Activated CD8-positive, alpha-beta T cell treated with anti-CD3 and anti-CD28 coated beads for 36 hours (primary cell): Measurements from ENCODE around the gene CXCR6. TPM values are rescaled to one million over a fixed set of nuclear protein-coding genes. Genes with fewer than 3 reads are reported as not detected.
A peak's percentile ranks its signal among the peaks of the same experiment; 100 is the strongest.
"Not testable (repeated sequence)": the region's sequence is repeated elsewhere in the genome, so short reads cannot be mapped to it uniquely, and the experiment has no call there.

Experiments used
- ATAC-seq: fragments of 200-7000 bp; cut with Tn5 transposase; one replicate; pipeline ENCODE4 v1.10.0; 2021; ENCODE audit warnings: mild to moderate bottlenecking, moderate library complexity
- CTCF ChIA-PET: fragments of 350-600 bp; sonication (Branson Sonifier 250); formaldehyde crosslinking; loops from one replicate; lab custom pipeline; 2021; ENCODE audit warnings: antibody characterized with exemption; lab: Charles Lee
- POLR2A ChIA-PET: fragments of 350-600 bp; sonication (Branson Sonifier 250); formaldehyde crosslinking; loops from one replicate; lab custom pipeline; 2021; ENCODE audit warnings: antibody characterized with exemption; lab: Charles Lee
- DNase-seq: peaks from one replicate; pipeline ENCODE4 v3.0.0-alpha.2; 2020
- H3K27ac Mint-ChIP-seq: one replicate; pipeline ENCODE4 v1.8.0; 2021; ENCODE audit warnings: mild to moderate bottlenecking, mixed read lengths
- H3K27me3 Mint-ChIP-seq: one replicate; pipeline ENCODE4 v1.8.0; 2021; ENCODE audit warnings: mixed read lengths
- H3K36me3 Mint-ChIP-seq: one replicate; pipeline ENCODE4 v1.8.0; 2021; ENCODE audit warnings: low read depth, mixed read lengths
- H3K4me1 Mint-ChIP-seq: one replicate; pipeline ENCODE4 v1.8.0; 2021; ENCODE audit warnings: low read depth, mixed read lengths
- H3K4me3 Mint-ChIP-seq: one replicate; pipeline ENCODE4 v1.8.0; 2021; ENCODE audit warnings: mild to moderate bottlenecking, moderate library complexity, mixed read lengths
- H3K9me3 Mint-ChIP-seq: one replicate; pipeline ENCODE4 v1.8.0; 2021; ENCODE audit warnings: mixed read lengths
- intact Hi-C: fragments of 100-400 bp; cut with micrococcal nuclease; formaldehyde crosslinking; loops from one replicate; pipeline ENCODE4 v1.10.0; 2022
- total RNA-seq, 2 experiments: library from RNA; stranded (reverse); gene quantifications; one replicate each; pipeline ENCODE4 v1.2.3, GENCODE V29; 2021
- TF ChIP-seq, protein P1 (sequence below): fragments of 200-600 bp; IDR thresholded peaks from one replicate; pipeline ENCODE4 v1.8.0; 2022; ENCODE audit warnings: antibody characterized with exemption, mild to moderate bottlenecking

CXCR6 gene
- total RNA-seq, 2 experiments from 2014 or later, result 3.2 to 3.4 TPM

DNA sequence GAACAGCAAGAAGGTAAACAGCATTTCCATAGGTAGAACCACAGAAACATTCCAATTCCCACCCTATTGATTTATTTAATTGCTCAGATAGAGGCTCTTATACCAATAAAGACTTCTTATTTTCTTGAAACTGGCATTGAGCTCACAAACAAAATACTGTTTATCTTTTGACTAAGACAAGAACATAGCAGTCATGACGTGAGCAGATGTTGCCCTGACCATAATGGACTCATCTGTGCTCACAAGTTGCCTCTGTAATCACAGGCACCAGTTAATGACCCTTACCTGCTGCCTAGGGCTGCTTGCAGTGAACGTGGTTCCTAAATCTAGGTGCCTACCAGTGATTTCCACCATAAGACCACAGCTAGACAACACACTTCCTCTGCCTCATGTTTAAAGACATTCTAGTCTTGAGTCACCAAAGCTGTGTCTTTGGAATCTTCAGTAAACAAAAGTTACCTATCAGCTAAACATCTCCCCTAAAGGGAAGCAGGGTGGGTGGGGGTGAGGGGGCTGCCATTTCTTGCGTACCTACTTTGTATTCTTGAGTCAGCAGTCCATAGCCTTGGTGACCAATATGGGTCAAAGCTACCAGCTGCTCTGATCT is 50.3 kb downstream of the CXCR6 start:
- POLR2A ChIA-PET, result interaction anchor here (0.6 to 7.3 kb wide), 8 partner anchors 11 to 54 kb away, joined by 3 to 61 read pairs (median 10); no protein-coding TSS in a partner anchor
- Mint-ChIP-seq H3K36me3 (peaks cover 30% of the 10 kb centered on the region), H3K4me3 (peak overlapping the region; percentile 57), H3K9me3 (no peaks in the 10 kb centered on the region), H3K4me1 (peaks cover 66% of the 10 kb centered on the region), H3K27me3 (no peaks in the 10 kb centered on the region), H3K27ac (peak overlapping the region; percentile 77)
- peak; percentile 60 for DNase-seq
- intact Hi-C loops, result loop anchor here (2.0 kb wide), 1 partner anchor 13 kb away; no protein-coding TSS in a partner anchor
- TF ChIP-seq, protein P1, sequence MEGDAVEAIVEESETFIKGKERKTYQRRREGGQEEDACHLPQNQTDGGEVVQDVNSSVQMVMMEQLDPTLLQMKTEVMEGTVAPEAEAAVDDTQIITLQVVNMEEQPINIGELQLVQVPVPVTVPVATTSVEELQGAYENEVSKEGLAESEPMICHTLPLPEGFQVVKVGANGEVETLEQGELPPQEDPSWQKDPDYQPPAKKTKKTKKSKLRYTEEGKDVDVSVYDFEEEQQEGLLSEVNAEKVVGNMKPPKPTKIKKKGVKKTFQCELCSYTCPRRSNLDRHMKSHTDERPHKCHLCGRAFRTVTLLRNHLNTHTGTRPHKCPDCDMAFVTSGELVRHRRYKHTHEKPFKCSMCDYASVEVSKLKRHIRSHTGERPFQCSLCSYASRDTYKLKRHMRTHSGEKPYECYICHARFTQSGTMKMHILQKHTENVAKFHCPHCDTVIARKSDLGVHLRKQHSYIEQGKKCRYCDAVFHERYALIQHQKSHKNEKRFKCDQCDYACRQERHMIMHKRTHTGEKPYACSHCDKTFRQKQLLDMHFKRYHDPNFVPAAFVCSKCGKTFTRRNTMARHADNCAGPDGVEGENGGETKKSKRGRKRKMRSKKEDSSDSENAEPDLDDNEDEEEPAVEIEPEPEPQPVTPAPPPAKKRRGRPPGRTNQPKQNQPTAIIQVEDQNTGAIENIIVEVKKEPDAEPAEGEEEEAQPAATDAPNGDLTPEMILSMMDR, result no peak
- peak; percentile 26 for ATAC-seq
- CTCF ChIA-PET, result interaction anchor here (0.9 to 6.2 kb wide), 11 partner anchors 9 to 90 kb away, joined by 3 to 34 read pairs (median 5); partner anchors contain the start of gene CXCR6

- DNase-seq (peak; percentile 87), ATAC-seq (peak; percentile 56)
- Mint-ChIP-seq H3K4me3 (peak overlapping the region; percentile 83), H3K27ac (peak overlapping the region; percentile 91), H3K36me3 (peaks cover 28% of the 10 kb centered on the region), H3K27me3 (peaks cover 2% of the 10 kb centered on the region), H3K4me1 (peaks cover 55% of the 10 kb centered on the region), H3K9me3 (no peaks in the 10 kb centered on the region)
- intact Hi-C loops, result loop anchor here (2.0 kb wide), 1 partner anchor 14 kb away; no protein-coding TSS in a partner anchor
- ChIA-PET CTCF (interaction anchor here (1.1 to 6.2 kb wide), 11 partner anchors 8 to 84 kb away, joined by 3 to 34 read pairs (median 5); partner anchors contain the start of gene CXCR6), POLR2A (interaction anchor here (0.6 to 7.3 kb wide), 15 partner anchors 12 to 82 kb away, joined by 3 to 61 read pairs (median 6); no protein-coding TSS in a partner anchor)
- TF ChIP-seq, protein P1, result no peak
Measured at GRCh38 chr3:45994419-45995235, 51.4 kb downstream of the CXCR6 start.

DNA sequence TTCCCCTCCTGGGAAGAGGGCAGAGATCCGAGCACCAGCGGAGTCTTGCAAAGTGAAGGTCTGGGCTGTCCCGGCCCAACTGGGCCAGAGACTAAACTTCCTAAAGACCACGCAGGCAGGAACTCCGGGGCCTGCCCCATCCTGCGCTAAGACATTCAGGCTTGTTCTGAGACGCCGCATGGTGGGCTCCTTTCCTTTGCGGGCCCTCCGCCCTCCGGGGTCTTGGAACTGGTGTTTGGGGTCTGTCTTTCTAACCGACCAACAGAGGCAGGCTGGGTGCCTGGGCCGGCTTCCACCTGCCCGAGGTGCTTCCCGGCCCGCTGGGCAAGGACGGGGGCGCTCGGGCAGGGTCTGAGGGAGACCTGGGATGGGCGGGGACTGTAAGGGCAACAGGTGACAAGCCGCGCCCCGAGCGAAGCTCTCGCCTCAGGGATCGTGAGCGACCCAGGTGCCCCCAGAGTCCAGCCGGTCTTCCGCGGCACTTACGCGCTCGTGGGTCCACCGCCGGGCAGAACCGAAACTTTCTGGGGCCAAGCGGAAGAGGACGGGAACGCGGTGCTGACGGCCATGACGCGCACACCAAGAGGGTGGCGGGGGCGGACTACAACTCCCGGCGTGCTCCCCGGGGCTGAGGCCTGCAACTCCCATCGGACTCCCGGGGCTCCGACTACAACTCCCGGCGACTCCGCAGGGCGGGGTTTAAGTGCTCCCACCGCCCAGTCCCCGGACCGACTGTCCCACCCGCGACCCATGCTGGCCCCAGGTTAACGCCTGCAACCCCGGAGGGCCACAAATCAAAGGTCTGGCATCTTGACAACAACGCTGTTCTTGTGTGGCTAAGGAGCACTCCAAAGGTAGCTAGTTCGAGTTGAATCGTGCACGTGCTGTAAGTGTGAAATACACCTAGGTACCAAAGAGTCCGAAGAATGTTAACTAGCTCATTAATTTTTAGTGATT is 52.2 kb downstream of the CXCR6 start, which contains the start of gene FYCO1:
Gene FYCO1, minus strand, starts transcription at position 589 of the 957 bp plus-strand sequence. CDS start 10,914 bp downstream, outside the sequence.
- H3K4me3 Mint-ChIP-seq, result peak within 1 kb of the TSS; percentile 83
- intact Hi-C loops, result loop anchor here (2.0 kb wide), 1 partner anchor 15 kb away; no protein-coding TSS in a partner anchor
- ChIA-PET POLR2A (interaction anchor here (0.8 to 7.3 kb wide), 13 partner anchors 13 to 73 kb away, joined by 3 to 61 read pairs (median 6); no protein-coding TSS in a partner anchor), CTCF (interaction anchor here (0.7 to 6.2 kb wide), 11 partner anchors 9 to 84 kb away, joined by 3 to 34 read pairs (median 5); partner anchors contain the start of gene CXCR6)
- ATAC-seq (peak; percentile 82), DNase-seq (peak; percentile 96)
- H3K9me3 Mint-ChIP-seq, result no peaks in the 10 kb centered on the region
- peak within 1 kb of the TSS; percentile 91 for H3K27ac Mint-ChIP-seq
- H3K4me1 Mint-ChIP-seq, result peaks cover 46% of the 10 kb centered on the region
- H3K27me3 Mint-ChIP-seq, result peaks cover 4% of the 10 kb centered on the region
- peaks cover 23% of the 10 kb centered on the region for H3K36me3 Mint-ChIP-seq
- TF ChIP-seq, protein P1, result no peak

DNA sequence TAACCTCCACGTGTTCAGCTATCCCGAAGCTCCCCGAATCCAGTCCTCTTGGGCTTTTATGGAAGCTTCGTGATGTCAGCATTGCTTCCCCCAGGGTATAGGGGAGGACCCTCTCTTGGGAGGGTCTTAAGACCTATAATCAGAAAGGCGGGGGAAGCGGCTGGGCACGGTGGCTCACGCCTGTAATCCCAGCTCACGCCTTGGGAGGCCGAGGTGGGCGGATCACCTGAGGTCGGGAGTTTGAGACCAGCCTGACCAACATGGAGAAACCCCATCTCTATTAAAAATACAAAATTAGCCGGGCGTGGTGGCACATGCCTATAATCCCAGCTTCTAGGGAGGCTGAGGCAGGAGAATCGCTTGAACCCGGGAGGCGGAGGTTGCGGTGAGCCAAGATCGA is 54.2 kb downstream of the CXCR6 start:
- CTCF ChIA-PET, result interaction anchor here (1.6 kb wide), 1 partner anchor 15 kb away, joined by 4 read pairs; no protein-coding TSS in a partner anchor
- H3K4me3 Mint-ChIP-seq, DNase-seq, H3K27me3 Mint-ChIP-seq, ATAC-seq, H3K27ac Mint-ChIP-seq, H3K9me3 Mint-ChIP-seq, intact Hi-C loops: not testable (repeated sequence)
- H3K4me1 Mint-ChIP-seq, result peaks cover 32% of the 10 kb centered on the region
- POLR2A ChIA-PET, result interaction anchor here (1.1 to 7.3 kb wide), 3 partner anchors 9 to 15 kb away, joined by 3 to 61 read pairs (median 6); no protein-coding TSS in a partner anchor
- H3K36me3 Mint-ChIP-seq, result peaks cover 11% of the 10 kb centered on the region
